Measurements from ENCODE around the gene ABCC1.

Gene ABCC1

DNA sequence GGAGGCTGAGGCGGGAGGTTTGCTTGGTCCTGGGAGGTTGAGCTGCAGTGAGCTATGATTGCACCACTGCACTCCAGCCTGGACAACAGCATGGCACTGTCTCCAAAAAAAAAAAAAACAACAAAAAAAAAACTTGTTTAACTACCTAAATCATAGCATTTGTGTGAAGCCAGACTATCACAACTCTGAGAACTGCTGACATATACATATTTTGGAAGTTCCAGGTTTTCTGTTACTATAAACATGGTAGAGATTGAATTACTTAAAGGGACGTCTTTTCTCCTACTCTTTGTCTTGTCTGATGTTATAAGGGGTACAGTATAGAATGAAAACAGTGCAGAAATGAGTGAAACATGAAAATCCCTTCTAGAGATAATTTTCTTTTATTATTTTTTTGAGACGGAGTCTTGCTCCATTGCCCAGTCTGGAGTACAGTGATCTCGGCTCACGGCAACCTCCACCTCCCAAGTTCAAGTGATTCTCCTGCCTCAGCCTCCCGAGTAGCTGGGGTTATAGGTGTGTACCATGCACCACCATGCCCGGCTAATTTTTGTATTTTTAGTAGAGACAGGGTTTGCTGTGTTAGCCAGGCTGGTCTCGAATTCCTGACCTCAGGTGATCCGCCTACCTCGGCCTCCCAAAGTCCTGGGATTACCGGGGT is 18.4 kb downstream of the ABCC1 start:
- no peak overlapping the region for H3K4me3 ChIP-seq (ENCODE audit: low read length)
- TF ChIP-seq, protein P1, sequence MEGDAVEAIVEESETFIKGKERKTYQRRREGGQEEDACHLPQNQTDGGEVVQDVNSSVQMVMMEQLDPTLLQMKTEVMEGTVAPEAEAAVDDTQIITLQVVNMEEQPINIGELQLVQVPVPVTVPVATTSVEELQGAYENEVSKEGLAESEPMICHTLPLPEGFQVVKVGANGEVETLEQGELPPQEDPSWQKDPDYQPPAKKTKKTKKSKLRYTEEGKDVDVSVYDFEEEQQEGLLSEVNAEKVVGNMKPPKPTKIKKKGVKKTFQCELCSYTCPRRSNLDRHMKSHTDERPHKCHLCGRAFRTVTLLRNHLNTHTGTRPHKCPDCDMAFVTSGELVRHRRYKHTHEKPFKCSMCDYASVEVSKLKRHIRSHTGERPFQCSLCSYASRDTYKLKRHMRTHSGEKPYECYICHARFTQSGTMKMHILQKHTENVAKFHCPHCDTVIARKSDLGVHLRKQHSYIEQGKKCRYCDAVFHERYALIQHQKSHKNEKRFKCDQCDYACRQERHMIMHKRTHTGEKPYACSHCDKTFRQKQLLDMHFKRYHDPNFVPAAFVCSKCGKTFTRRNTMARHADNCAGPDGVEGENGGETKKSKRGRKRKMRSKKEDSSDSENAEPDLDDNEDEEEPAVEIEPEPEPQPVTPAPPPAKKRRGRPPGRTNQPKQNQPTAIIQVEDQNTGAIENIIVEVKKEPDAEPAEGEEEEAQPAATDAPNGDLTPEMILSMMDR (conservative IDR thresholded peaks at IDR 0.05; ENCODE audit: low read length), result no peak

DNA sequence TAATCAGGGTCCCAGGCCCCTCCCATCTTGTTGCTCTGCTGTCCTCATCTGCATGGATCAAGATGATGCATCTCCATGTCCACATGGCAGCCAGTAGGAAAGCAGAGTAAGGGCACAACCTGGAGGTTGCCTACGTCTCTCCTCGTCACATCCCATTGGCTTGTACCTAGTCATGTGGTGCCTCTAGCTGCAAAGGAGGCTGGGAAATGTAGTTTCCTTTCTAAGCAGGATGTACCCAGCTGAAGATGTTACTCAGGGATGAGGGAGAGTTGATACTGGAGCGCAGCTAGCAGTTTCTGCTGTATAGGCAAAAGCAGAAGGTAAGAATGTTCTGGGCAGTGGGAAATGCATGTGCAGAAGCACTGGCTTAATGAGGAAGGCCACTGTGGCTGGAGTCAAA is 20.8 kb downstream of the ABCC1 start:
- TF ChIP-seq, protein P1 (conservative IDR thresholded peaks at IDR 0.05; ENCODE audit: low read length), result no peak
- H3K4me3 ChIP-seq (ENCODE audit: low read length), result no peak overlapping the region
- no peak for DNase-seq (ENCODE audit: low read depth)

More for the DNA sequence above, 18.4 kb downstream of the ABCC1 start:
- no peak for DNase-seq (ENCODE audit: low read depth)

GRCh38 chr16:15970743-15971439 is 21.5 kb downstream of the ABCC1 start:
- no peak for DNase-seq (ENCODE audit: low read depth)
- TF ChIP-seq, protein P1 (conservative IDR thresholded peaks at IDR 0.05; ENCODE audit: low read length), result no peak
- H3K4me3 ChIP-seq (ENCODE audit: low read length), result no peak overlapping the region

- TF ChIP-seq, protein P1 (conservative IDR thresholded peaks at IDR 0.05; ENCODE audit: low read length), result no peak
Measured at GRCh38 chr16:15971440-15971815, 22.0 kb downstream of the ABCC1 start.

GRCh38 chr16:15972046-15972868 is 22.8 kb downstream of the ABCC1 start:
- peak; percentile 31 for DNase-seq (ENCODE audit: low read depth)
- TF ChIP-seq, protein P1 (conservative IDR thresholded peaks at IDR 0.05; ENCODE audit: low read length), result no peak
- H3K4me3 ChIP-seq (ENCODE audit: low read length), result no peak overlapping the region

More at GRCh38 chr16:15971440-15971815, 22.0 kb downstream of the ABCC1 start:
- DNase-seq (ENCODE audit: low read depth), result no peak
- H3K4me3 ChIP-seq (ENCODE audit: low read length), result no peak overlapping the region

GRCh38 chr16:15973421-15973820 is 24.0 kb downstream of the ABCC1 start:
- H3K4me3 ChIP-seq (ENCODE audit: low read length), result no peak overlapping the region
- no peak for DNase-seq (ENCODE audit: low read depth)
- TF ChIP-seq, protein P1 (conservative IDR thresholded peaks at IDR 0.05; ENCODE audit: low read length), result no peak

Data from AG10803 (cell line).